WTC11 (cell line): Measurements from ENCODE around the gene SENP1. TPM values are rescaled to one million over a fixed set of nuclear protein-coding genes. Genes with fewer than 3 reads are reported as not detected.

ENCODE experiments used
- ATAC-seq: fragments of 200-7000 bp; cut with Tn5 transposase; 2 replicates; pipeline ENCODE4 v1.10.0; 2021; ENCODE audit warnings: mild to moderate bottlenecking, moderate library complexity
- CTCF ChIA-PET: fragments of 300-600 bp; sonication (Branson Sonifier 250); formaldehyde crosslinking; loops from one replicate; lab custom pipeline; 2021; ENCODE audit warnings: antibody characterized with exemption; lab: Charles Lee
- POLR2A ChIA-PET: fragments of 350-600 bp; sonication (Branson Sonifier 250); formaldehyde crosslinking; loops from one replicate; lab custom pipeline; 2021; ENCODE audit warnings: antibody characterized with exemption; lab: Charles Lee
- DNase-seq: peaks from one replicate; pipeline ENCODE4 v3.0.0; 2021; ENCODE audit warnings: low spot score
- H3K27ac Mint-ChIP-seq: 2 replicates; pipeline ENCODE4 v1.8.0; 2021; ENCODE audit warnings: mixed read lengths
- H3K27me3 Mint-ChIP-seq: 2 replicates; pipeline ENCODE4 v1.8.0; 2021; ENCODE audit warnings: low read depth, mild to moderate bottlenecking, moderate library complexity, mixed read lengths
- H3K36me3 Mint-ChIP-seq: 2 replicates; pipeline ENCODE4 v1.8.0; 2021; ENCODE audit warnings: mixed read lengths
- H3K4me1 Mint-ChIP-seq: 2 replicates; pipeline ENCODE4 v1.8.0; 2022; ENCODE audit warnings: mixed read lengths
- H3K4me3 Mint-ChIP-seq: 2 replicates; pipeline ENCODE4 v1.8.0; 2021; ENCODE audit warnings: mild to moderate bottlenecking, moderate library complexity, mixed read lengths
- H3K9me3 Mint-ChIP-seq: 2 replicates; pipeline ENCODE4 v1.8.0; 2021; ENCODE audit warnings: mixed read lengths
- CREM ChIP-seq: sonication (generic); formaldehyde crosslinking; IDR thresholded peaks from 2 replicates; pipeline ENCODE4 v1.8.1; 2022; ENCODE audit warnings: mild to moderate bottlenecking, missing genetic modification reagents, moderate library complexity
- ELF4 ChIP-seq: sonication (generic); formaldehyde crosslinking; IDR thresholded peaks from 2 replicates; pipeline ENCODE4 v1.8.1; 2022; ENCODE audit warnings: low read depth, mild to moderate bottlenecking, moderate library complexity, missing genetic modification reagents
- FOXP4 ChIP-seq: sonication (generic); formaldehyde crosslinking; IDR thresholded peaks from 2 replicates; pipeline ENCODE4 v1.8.0; 2022; ENCODE audit warnings: mild to moderate bottlenecking, missing genetic modification reagents
- JUN ChIP-seq: sonication (generic); formaldehyde crosslinking; IDR thresholded peaks from 2 replicates; pipeline ENCODE4 v1.8.0; 2023; ENCODE audit warnings: mild to moderate bottlenecking, missing genetic modification reagents
- MLX ChIP-seq: sonication (generic); formaldehyde crosslinking; IDR thresholded peaks from 2 replicates; pipeline ENCODE4 v1.8.1; 2023; ENCODE audit warnings: mild to moderate bottlenecking, missing genetic modification reagents, moderate library complexity
- MYBL2 ChIP-seq: sonication (generic); formaldehyde crosslinking; IDR thresholded peaks from 2 replicates; pipeline ENCODE4 v1.8.1; 2023; ENCODE audit warnings: mild to moderate bottlenecking, moderate library complexity, missing genetic modification reagents
- NR1H2 ChIP-seq: sonication (generic); formaldehyde crosslinking; IDR thresholded peaks from 2 replicates; pipeline ENCODE4 v1.9.0; 2021; ENCODE audit warnings: mild to moderate bottlenecking, moderate library complexity, missing genetic modification reagents
- NR3C1 ChIP-seq: sonication (generic); formaldehyde crosslinking; conservative IDR thresholded peaks from 2 replicates; pipeline ENCODE4 v1.8.1; 2023; ENCODE audit warnings: low read depth, mild to moderate bottlenecking, missing genetic modification reagents
- PRRX2 ChIP-seq: fragments of 250-450 bp; sonication (Bioruptor Pico); IDR thresholded peaks from 2 replicates; pipeline ENCODE4 v1.8.0; 2021; ENCODE audit warnings: mild to moderate bottlenecking
- SP1 ChIP-seq: sonication (generic); formaldehyde crosslinking; conservative IDR thresholded peaks from 2 replicates; pipeline ENCODE4 v1.8.1; 2022; ENCODE audit warnings: missing genetic modification reagents
- ZNF121 ChIP-seq: sonication (generic); formaldehyde crosslinking; IDR thresholded peaks from 2 replicates; pipeline ENCODE4 v1.8.0; 2023; ENCODE audit warnings: missing genetic modification reagents
- ZNF317 ChIP-seq: sonication (generic); formaldehyde crosslinking; IDR thresholded peaks from 2 replicates; pipeline ENCODE4 v1.8.1; 2023; ENCODE audit warnings: low read depth, mild to moderate bottlenecking, moderate library complexity, missing genetic modification reagents, borderline replicate concordance
- ZNF425 ChIP-seq: fragments of 250-450 bp; sonication (Bioruptor Pico); conservative IDR thresholded peaks from 2 replicates; pipeline ENCODE4 v1.9.0; 2021; ENCODE audit warnings: mild to moderate bottlenecking
- ZNF532 ChIP-seq: fragments of 250-450 bp; sonication (Bioruptor Pico); IDR thresholded peaks from 2 replicates; pipeline ENCODE4 v1.9.0; 2021; ENCODE audit warnings: mild to moderate bottlenecking, borderline replicate concordance
- total RNA-seq: library from RNA; stranded (reverse); gene quantifications from 3 replicates; pipeline ENCODE4 v1.2.3, GENCODE V29; 2021
- TF ChIP-seq, protein P1 (sequence below): sonication (generic); formaldehyde crosslinking; IDR thresholded peaks from 2 replicates; pipeline ENCODE4 v1.8.0; 2023; ENCODE audit warnings: mild to moderate bottlenecking, missing genetic modification reagents
- TF ChIP-seq, protein P2 (sequence below): fragments of 250-450 bp; sonication (Bioruptor Pico); IDR thresholded peaks from 2 replicates; pipeline ENCODE4 v2.1.2; 2022; ENCODE audit warnings: mild to moderate bottlenecking, moderate library complexity

Gene SENP1
- total RNA-seq, 1 experiment from 2014 or later, result 20.4 TPM

- peaks cover 35% of the 10 kb centered on the region for H3K36me3 Mint-ChIP-seq
- no peak overlapping the region for H3K4me3 Mint-ChIP-seq
- POLR2A ChIA-PET, result no interaction called here
- no peak for DNase-seq
- H3K9me3 Mint-ChIP-seq, result no peaks in the 10 kb centered on the region
- H3K4me1 Mint-ChIP-seq, result 0 out of 2 replicates have a peak, but pooled peaks cover 2% of the 10 kb centered on the region
- no peak overlapping the region for H3K27ac Mint-ChIP-seq
- no peak for ATAC-seq
- CTCF ChIA-PET, result no interaction called here
- TF ChIP-seq, protein P1, sequence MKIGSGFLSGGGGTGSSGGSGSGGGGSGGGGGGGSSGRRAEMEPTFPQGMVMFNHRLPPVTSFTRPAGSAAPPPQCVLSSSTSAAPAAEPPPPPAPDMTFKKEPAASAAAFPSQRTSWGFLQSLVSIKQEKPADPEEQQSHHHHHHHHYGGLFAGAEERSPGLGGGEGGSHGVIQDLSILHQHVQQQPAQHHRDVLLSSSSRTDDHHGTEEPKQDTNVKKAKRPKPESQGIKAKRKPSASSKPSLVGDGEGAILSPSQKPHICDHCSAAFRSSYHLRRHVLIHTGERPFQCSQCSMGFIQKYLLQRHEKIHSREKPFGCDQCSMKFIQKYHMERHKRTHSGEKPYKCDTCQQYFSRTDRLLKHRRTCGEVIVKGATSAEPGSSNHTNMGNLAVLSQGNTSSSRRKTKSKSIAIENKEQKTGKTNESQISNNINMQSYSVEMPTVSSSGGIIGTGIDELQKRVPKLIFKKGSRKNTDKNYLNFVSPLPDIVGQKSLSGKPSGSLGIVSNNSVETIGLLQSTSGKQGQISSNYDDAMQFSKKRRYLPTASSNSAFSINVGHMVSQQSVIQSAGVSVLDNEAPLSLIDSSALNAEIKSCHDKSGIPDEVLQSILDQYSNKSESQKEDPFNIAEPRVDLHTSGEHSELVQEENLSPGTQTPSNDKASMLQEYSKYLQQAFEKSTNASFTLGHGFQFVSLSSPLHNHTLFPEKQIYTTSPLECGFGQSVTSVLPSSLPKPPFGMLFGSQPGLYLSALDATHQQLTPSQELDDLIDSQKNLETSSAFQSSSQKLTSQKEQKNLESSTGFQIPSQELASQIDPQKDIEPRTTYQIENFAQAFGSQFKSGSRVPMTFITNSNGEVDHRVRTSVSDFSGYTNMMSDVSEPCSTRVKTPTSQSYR (CRISPR knock-in tag), result no peak
- TF ChIP-seq, protein P2, sequence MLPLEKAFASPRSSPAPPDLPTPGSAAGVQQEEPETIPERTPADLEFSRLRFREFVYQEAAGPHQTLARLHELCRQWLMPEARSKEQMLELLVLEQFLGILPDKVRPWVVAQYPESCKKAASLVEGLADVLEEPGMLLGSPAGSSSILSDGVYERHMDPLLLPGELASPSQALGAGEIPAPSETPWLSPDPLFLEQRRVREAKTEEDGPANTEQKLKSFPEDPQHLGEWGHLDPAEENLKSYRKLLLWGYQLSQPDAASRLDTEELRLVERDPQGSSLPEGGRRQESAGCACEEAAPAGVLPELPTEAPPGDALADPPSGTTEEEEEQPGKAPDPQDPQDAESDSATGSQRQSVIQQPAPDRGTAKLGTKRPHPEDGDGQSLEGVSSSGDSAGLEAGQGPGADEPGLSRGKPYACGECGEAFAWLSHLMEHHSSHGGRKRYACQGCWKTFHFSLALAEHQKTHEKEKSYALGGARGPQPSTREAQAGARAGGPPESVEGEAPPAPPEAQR, result no peak
- H3K27me3 Mint-ChIP-seq, result no peaks in the 10 kb centered on the region
These were observed 35.1 kb downstream of the SENP1 start for GRCh38 chr12:48070731-48071130.

GRCh38 chr12:48070033-48070432 lies 35.8 kb downstream of the SENP1 start:
- Mint-ChIP-seq H3K4me1 (0 out of 2 replicates have a peak, but pooled peaks cover 2% of the 10 kb centered on the region), H3K27me3 (no peaks in the 10 kb centered on the region), H3K4me3 (no peak overlapping the region), H3K36me3 (peaks cover 40% of the 10 kb centered on the region), H3K9me3 (no peaks in the 10 kb centered on the region), H3K27ac (no peak overlapping the region)
- TF ChIP-seq CREM (no peak), ZNF121 (CRISPR knock-in tag) (no peak), NR3C1 (no peak), MLX (no peak), NR1H2 (no peak), ZNF317 (CRISPR knock-in tag) (no peak), JUN (CRISPR knock-in tag) (no peak), SP1 (CRISPR knock-in tag) (no peak), ZNF425 (no peak), PRRX2 (CRISPR knock-in tag) (no peak)
- POLR2A ChIA-PET, result no interaction called here
- DNase-seq (no peak), ATAC-seq (no peak)
- CTCF ChIA-PET, result no interaction called here

GRCh38 chr12:48069241-48069640 lies 36.6 kb downstream of the SENP1 start:
- no peak overlapping the region for H3K4me3 Mint-ChIP-seq
- POLR2A ChIA-PET, result no interaction called here
- ATAC-seq, result no peak

More at GRCh38 chr12:48069241-48069640, 36.6 kb downstream of the SENP1 start:
- H3K36me3 Mint-ChIP-seq, result peaks cover 42% of the 10 kb centered on the region
- no peak overlapping the region for H3K27ac Mint-ChIP-seq
- H3K27me3 Mint-ChIP-seq, result no peaks in the 10 kb centered on the region
- CTCF ChIA-PET, result no interaction called here
- 0 out of 2 replicates have a peak, but pooled peaks cover 2% of the 10 kb centered on the region for H3K4me1 Mint-ChIP-seq
- H3K9me3 Mint-ChIP-seq, result no peaks in the 10 kb centered on the region
- DNase-seq, result no peak
- TF ChIP-seq ZNF532 (CRISPR knock-in tag) (no peak), ELF4 (CRISPR knock-in tag) (no peak), FOXP4 (CRISPR knock-in tag) (no peak), MYBL2 (no peak)
